ENCODE data around the gene CSRNP3. TPM values are rescaled to one million over a fixed set of nuclear protein-coding genes. Genes with fewer than 3 reads are reported as not detected.
A peak's percentile ranks its signal among the peaks of the same experiment; 100 is the strongest.

The CSRNP3 gene
- total and polyA plus RNA-seq, 9 donors = 5.9 to 15.6 (median 12.4) TPM

DNA sequence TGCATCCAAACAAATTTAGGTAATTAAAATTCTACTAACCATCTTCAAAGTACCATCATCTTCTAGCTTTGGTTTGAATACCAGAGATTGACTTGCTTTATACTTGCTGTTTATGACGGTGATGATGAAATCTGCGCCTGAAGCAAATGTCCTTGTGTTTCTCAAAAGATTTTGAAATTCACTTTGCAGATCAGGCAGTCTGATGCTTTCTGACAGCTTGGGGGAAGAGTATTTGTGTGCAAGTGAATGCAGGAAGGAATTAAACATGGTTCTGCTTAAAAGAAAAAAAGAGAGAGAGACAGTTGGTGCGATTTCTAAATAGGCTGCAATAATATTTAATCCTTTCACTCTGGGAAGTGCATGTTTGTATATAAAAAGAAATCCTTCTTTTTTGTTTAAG, 29.6 kb downstream of the CSRNP3 start:
- peak; percentile 7 for DNase-seq
- H3K4me3 ChIP-seq (ENCODE audit: low read length) = no peak overlapping the region
- H3K9me3 ChIP-seq (replicated peaks; ENCODE audit: control insufficient read depth, low read depth, low read length) = no peaks in the 10 kb centered on the region
- WGBS (ENCODE audit: insufficient coverage) = 71% methylated on average over 1 of the region's 3 CpGs
- no peak overlapping the region for H3K27ac ChIP-seq (ENCODE audit: low read length)
- no peaks in the 10 kb centered on the region for H3K4me1 ChIP-seq (ENCODE audit: control insufficient read depth, insufficient read depth, low read length)
- peaks cover 9% of the 10 kb centered on the region for H3K36me3 ChIP-seq (ENCODE audit: control insufficient read depth, insufficient read depth, low read length)
- H3K27me3 ChIP-seq (ENCODE audit: control insufficient read depth, insufficient read depth, low read length) = no peaks in the 10 kb centered on the region

DNA sequence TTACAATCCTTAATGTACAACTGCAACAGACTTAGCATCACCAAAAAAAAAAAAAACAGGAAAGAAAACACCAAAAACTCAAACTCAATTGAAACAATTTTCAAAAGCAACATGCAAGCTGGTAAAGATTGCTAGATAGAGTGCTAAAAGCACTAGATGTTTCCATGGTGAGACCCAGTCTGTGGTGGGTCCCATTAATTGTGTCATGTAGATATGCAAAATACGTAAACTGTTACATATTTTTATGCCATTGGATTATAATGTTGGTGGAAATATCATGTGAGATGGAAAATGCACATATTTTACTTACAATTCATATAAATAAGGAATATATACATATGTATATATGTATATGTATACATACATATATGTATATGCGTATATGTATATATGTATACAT, 30.5 kb downstream of the CSRNP3 start:
- WGBS (ENCODE audit: insufficient coverage) = no CpG with 5 or more reads among the region's 2 CpGs
- no peak for DNase-seq
- no peaks in the 10 kb centered on the region for H3K4me1 ChIP-seq (ENCODE audit: control insufficient read depth, insufficient read depth, low read length)
- H3K36me3 ChIP-seq (ENCODE audit: control insufficient read depth, insufficient read depth, low read length) = peaks cover 4% of the 10 kb centered on the region
- no peak overlapping the region for H3K4me3 ChIP-seq (ENCODE audit: low read length)
- no peaks in the 10 kb centered on the region for H3K9me3 ChIP-seq (replicated peaks; ENCODE audit: control insufficient read depth, low read depth, low read length)
- H3K27ac ChIP-seq (ENCODE audit: low read length) = no peak overlapping the region
- H3K27me3 ChIP-seq (ENCODE audit: control insufficient read depth, insufficient read depth, low read length) = no peaks in the 10 kb centered on the region

DNA sequence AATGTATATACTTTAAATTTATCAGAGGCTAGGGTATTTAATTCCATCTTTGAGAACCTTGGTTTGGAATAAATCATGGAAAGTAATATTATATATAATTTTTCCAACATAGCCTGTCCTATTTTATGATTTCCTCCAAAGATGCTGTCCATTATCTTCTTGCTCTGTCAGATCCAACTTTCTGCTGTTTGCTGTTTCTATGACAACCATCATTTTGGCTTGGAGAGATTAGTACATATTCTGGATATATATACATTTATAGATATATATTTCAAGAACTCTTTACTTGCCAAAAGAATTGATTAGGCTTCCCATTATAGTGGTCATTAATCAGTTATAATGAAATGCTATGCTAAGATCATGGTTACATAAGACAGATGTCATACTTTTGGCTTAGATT, 31.3 kb downstream of the CSRNP3 start:
- no peaks in the 10 kb centered on the region for H3K4me1 ChIP-seq (ENCODE audit: control insufficient read depth, insufficient read depth, low read length)
- no peak overlapping the region for H3K4me3 ChIP-seq (ENCODE audit: low read length)
- H3K9me3 ChIP-seq (replicated peaks; ENCODE audit: control insufficient read depth, low read depth, low read length) = no peaks in the 10 kb centered on the region
- DNase-seq = peak; percentile 9
- H3K36me3 ChIP-seq (ENCODE audit: control insufficient read depth, insufficient read depth, low read length) = peaks cover 4% of the 10 kb centered on the region
- no peak overlapping the region for H3K27ac ChIP-seq (ENCODE audit: low read length)
- no peaks in the 10 kb centered on the region for H3K27me3 ChIP-seq (ENCODE audit: control insufficient read depth, insufficient read depth, low read length)

DNA sequence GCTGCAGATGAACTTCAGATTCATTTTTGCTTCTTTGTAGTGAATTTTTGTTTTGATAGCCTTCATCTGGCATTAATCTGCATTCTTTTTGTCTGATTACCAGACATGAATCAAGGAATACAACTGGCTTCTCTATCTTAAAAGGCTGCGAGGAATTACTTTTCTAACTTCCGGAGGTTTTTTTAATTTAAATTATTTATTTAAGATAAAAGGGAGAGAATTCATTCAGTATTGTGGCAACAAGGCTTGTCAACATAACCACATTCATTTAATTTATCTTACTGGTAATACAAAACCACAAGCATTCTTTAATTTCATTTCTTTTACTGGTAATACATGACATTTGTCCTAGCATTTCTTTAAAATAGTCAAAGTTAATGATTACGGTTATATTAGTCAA, 36.0 kb downstream of the CSRNP3 start:
- peaks cover 3% of the 10 kb centered on the region for H3K36me3 ChIP-seq (ENCODE audit: control insufficient read depth, insufficient read depth, low read length)
- no peak for DNase-seq
- H3K9me3 ChIP-seq (replicated peaks; ENCODE audit: control insufficient read depth, low read depth, low read length) = no peaks in the 10 kb centered on the region
- H3K4me1 ChIP-seq (ENCODE audit: control insufficient read depth, insufficient read depth, low read length) = no peaks in the 10 kb centered on the region
- no CpG with 5 or more reads among the region's 3 CpGs for WGBS (ENCODE audit: insufficient coverage)
- no peak overlapping the region for H3K27ac ChIP-seq (ENCODE audit: low read length)
- H3K27me3 ChIP-seq (ENCODE audit: control insufficient read depth, insufficient read depth, low read length) = no peaks in the 10 kb centered on the region
- H3K4me3 ChIP-seq (ENCODE audit: low read length) = no peak overlapping the region

DNA sequence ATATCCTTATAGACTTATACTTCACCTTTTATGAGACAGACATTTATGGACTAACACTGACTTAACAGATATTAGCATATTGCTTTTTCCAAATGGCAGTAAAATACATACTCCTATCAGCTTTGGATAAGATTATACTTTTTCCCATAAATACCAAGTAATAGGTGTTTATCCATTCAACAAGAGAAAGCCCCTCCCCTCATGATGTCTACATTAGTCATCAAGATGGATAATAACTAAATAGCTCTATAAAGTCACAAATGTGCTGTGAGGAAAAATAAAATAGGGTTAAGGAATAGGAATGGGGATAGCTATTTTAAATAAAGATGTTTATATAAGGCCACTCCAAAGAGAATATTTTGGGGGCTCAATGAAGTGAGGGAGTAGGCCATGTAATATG, 39.4 kb downstream of the CSRNP3 start:
- Histone ChIP-seq H3K9me3 (replicated peaks; ENCODE audit: control insufficient read depth, low read depth, low read length) (no peaks in the 10 kb centered on the region), H3K27me3 (ENCODE audit: control insufficient read depth, insufficient read depth, low read length) (no peaks in the 10 kb centered on the region), H3K4me3 (ENCODE audit: low read length) (no peak overlapping the region), H3K4me1 (ENCODE audit: control insufficient read depth, insufficient read depth, low read length) (no peaks in the 10 kb centered on the region), H3K36me3 (ENCODE audit: control insufficient read depth, insufficient read depth, low read length) (peaks cover 3% of the 10 kb centered on the region), H3K27ac (ENCODE audit: low read length) (no peak overlapping the region)
- DNase-seq = no peak

DNA sequence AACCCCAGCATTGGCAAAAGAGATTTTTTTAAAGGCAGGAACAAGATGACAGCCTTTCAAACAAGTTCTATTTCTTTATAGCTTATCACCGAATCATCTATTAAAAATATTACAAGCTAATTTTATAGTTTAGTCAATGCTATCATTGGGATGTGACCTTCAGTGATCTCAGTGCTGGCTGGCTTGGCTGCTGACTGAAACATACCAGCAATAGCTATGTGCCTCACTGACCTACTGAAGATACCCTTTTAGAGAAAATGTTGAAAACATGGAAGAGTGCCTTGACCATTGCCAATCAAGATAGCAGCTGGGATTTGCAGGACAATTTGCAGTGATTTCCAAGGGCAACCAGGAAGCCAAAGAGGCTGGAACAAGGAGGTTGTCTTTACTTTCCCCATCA, 44.0 kb downstream of the CSRNP3 start:
- DNase-seq = no peak
- H3K27ac ChIP-seq (ENCODE audit: low read length) = no peak overlapping the region

DNA sequence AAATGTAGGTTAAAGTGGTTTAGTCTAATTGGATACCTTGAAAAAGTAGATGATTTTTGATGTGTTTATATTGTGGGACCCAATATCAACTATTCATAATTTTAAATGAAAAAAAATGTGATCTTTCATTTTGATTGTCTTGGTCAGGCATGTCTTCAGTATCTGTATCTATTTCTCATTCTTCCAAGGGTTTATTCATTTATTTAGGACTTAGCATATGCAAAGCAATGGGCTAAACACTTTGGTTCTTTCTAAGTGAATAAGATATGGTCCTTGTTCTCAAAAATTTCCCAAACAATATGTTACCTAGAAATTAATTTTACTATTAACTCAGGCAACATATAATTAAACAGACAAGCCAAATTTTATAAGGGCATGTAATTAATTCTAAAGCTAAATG, 49.1 kb downstream of the CSRNP3 start:
- no peak overlapping the region for H3K4me3 ChIP-seq (ENCODE audit: low read length)
- H3K9me3 ChIP-seq (replicated peaks; ENCODE audit: control insufficient read depth, low read depth, low read length) = no peaks in the 10 kb centered on the region
- no peak for DNase-seq
- H3K4me1 ChIP-seq (ENCODE audit: control insufficient read depth, insufficient read depth, low read length) = no peaks in the 10 kb centered on the region
- H3K27me3 ChIP-seq (ENCODE audit: control insufficient read depth, insufficient read depth, low read length) = no peaks in the 10 kb centered on the region
- H3K36me3 ChIP-seq (ENCODE audit: control insufficient read depth, insufficient read depth, low read length) = peaks cover 6% of the 10 kb centered on the region
- no peak overlapping the region for H3K27ac ChIP-seq (ENCODE audit: low read length)

More for the DNA sequence above, 44.0 kb downstream of the CSRNP3 start:
- Histone ChIP-seq H3K4me3 (ENCODE audit: low read length) (no peak overlapping the region), H3K36me3 (ENCODE audit: control insufficient read depth, insufficient read depth, low read length) (no peaks in the 10 kb centered on the region), H3K4me1 (ENCODE audit: control insufficient read depth, insufficient read depth, low read length) (no peaks in the 10 kb centered on the region), H3K9me3 (replicated peaks; ENCODE audit: control insufficient read depth, low read depth, low read length) (no peaks in the 10 kb centered on the region), H3K27me3 (ENCODE audit: control insufficient read depth, insufficient read depth, low read length) (no peaks in the 10 kb centered on the region)
- WGBS (ENCODE audit: insufficient coverage) = no CpG with 5 or more reads among the region's 1 CpG

DNA sequence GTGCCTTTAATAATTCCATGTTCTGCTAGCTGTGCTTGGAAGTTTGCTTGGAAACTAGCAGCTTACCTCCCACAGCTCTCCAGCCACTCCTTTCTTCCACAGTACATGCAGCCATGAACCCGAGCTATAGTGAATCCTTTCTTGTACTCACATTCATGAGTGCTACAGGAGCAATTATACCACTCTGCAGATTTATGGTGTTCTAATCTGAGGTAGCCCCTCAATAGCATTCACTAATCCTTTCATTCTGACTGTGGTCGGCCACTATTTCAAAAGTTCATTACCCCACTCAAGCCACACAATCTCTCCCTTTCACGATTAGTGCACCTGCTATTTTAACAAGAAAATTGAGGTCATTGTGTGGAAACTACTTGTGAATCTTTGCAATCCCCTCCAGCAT, 53.2 kb downstream of the CSRNP3 start:
- no peaks in the 10 kb centered on the region for H3K27me3 ChIP-seq (ENCODE audit: control insufficient read depth, insufficient read depth, low read length)
- peaks cover 6% of the 10 kb centered on the region for H3K36me3 ChIP-seq (ENCODE audit: control insufficient read depth, insufficient read depth, low read length)
- WGBS (ENCODE audit: insufficient coverage) = 62% methylated on average over 2 of the region's 3 CpGs
- no peaks in the 10 kb centered on the region for H3K4me1 ChIP-seq (ENCODE audit: control insufficient read depth, insufficient read depth, low read length)
- H3K27ac ChIP-seq (ENCODE audit: low read length) = no peak overlapping the region
- no peak for DNase-seq
- H3K9me3 ChIP-seq (replicated peaks; ENCODE audit: control insufficient read depth, low read depth, low read length) = no peaks in the 10 kb centered on the region
- no peak overlapping the region for H3K4me3 ChIP-seq (ENCODE audit: low read length)

DNA sequence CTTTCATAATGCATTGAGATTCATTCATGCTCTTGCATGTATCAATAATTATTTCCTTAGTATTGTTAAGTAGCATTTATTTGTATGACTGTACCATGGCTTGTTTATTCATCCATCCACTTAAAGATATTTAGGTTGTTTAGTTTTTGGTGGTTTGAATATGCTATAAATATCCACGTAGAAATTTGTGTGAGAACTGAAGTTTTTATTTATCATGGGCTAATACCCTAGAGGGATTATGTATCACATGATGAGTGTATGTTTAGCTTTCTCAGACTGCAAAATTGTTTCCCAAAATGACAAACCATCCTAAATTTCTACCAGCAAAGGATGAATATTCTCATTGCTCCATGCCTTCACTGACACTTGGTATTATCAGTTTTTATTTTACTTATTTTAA, 55.2 kb downstream of the CSRNP3 start:
- no CpG with 5 or more reads among the region's 1 CpG for WGBS (ENCODE audit: insufficient coverage)
- Histone ChIP-seq H3K9me3 (replicated peaks; ENCODE audit: control insufficient read depth, low read depth, low read length) (peaks cover 3% of the 10 kb centered on the region), H3K4me3 (ENCODE audit: low read length) (no peak overlapping the region), H3K27me3 (ENCODE audit: control insufficient read depth, insufficient read depth, low read length) (no peaks in the 10 kb centered on the region), H3K27ac (ENCODE audit: low read length) (no peak overlapping the region), H3K4me1 (ENCODE audit: control insufficient read depth, insufficient read depth, low read length) (no peaks in the 10 kb centered on the region), H3K36me3 (ENCODE audit: control insufficient read depth, insufficient read depth, low read length) (peaks cover 6% of the 10 kb centered on the region)
- DNase-seq = no peak

DNA sequence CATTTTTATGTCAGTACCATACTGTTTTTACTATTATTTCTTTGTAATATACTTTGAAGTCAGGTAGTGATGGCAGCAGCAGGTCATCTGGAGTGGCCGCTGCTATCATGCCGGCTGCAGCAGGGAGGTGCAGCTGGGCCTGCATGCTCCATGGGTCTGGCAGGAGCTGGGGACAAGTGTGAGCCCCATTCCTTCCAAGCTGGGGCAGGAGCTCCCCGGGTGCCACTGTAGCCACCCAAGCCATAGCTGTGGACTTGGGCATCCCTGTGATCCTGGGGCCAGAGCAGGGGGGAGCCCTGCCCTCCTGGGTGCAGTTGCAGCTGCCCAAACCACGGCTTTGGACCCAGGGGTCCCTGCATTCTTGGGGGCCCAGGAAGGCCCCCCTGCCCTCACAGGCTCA, 59.2 kb downstream of the CSRNP3 start:
- whole genome bisulfite sequencing (ENCODE audit: insufficient coverage) = 98% methylated on average over 4 of the region's 4 CpGs
- Histone ChIP-seq H3K27ac (ENCODE audit: low read length) (no peak overlapping the region), H3K36me3 (ENCODE audit: control insufficient read depth, insufficient read depth, low read length) (no peaks in the 10 kb centered on the region), H3K4me1 (ENCODE audit: control insufficient read depth, insufficient read depth, low read length) (no peaks in the 10 kb centered on the region), H3K4me3 (ENCODE audit: low read length) (no peak overlapping the region), H3K27me3 (ENCODE audit: control insufficient read depth, insufficient read depth, low read length) (no peaks in the 10 kb centered on the region), H3K9me3 (replicated peaks; ENCODE audit: control insufficient read depth, low read depth, low read length) (peaks cover 3% of the 10 kb centered on the region)
- no peak for DNase-seq

DNA sequence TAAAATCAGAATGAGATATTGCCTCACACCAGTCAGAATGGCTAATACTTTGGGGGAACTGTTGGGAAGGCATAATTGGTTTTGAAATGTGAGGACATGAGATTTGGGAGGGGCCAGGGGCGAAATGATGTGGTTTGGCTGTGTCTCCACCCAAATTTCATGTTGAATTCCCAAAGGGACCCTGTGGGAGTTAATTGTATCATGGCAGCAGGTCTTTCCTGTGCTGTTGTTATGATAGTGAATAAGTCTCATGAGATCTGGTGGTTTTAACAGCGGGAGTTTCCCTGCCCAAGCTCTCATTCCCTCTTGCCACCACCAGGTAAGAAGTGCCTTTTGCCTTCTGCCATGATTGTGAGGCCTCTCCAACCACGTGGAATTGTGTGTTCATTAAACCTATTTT, 59.6 kb downstream of the CSRNP3 start:
- H3K4me1 ChIP-seq (ENCODE audit: control insufficient read depth, insufficient read depth, low read length) = no peaks in the 10 kb centered on the region
- no peak for DNase-seq
- no peak overlapping the region for H3K4me3 ChIP-seq (ENCODE audit: low read length)
- 83% methylated on average over 1 of the region's 3 CpGs for WGBS (ENCODE audit: insufficient coverage)
- no peak overlapping the region for H3K27ac ChIP-seq (ENCODE audit: low read length)
- no peaks in the 10 kb centered on the region for H3K36me3 ChIP-seq (ENCODE audit: control insufficient read depth, insufficient read depth, low read length)
- peaks cover 3% of the 10 kb centered on the region for H3K9me3 ChIP-seq (replicated peaks; ENCODE audit: control insufficient read depth, low read depth, low read length)
- no peaks in the 10 kb centered on the region for H3K27me3 ChIP-seq (ENCODE audit: control insufficient read depth, insufficient read depth, low read length)

All from muscle of leg (tissue), 11 donors.